AG04449 (cell line): Measurements from ENCODE around the gene RNF114.
"Not testable (repeated sequence)": the region's sequence is repeated elsewhere in the genome, so short reads cannot be mapped to it uniquely, and the experiment has no call there.

Experiments
- CTCF ChIA-PET: fragments of 350-600 bp; formaldehyde crosslinking; extraction: SDS; loops from one replicate; lab custom pipeline; 2021; ENCODE audit warnings: antibody characterized with exemption; lab: Yijun Ruan, JAX
- POLR2A ChIA-PET: fragments of 400-600, 350-600 bp; formaldehyde crosslinking; extraction: SDS; loops from one replicate; lab custom pipeline; 2020; ENCODE audit warnings: antibody characterized with exemption, inconsistent platforms; lab: Yijun Ruan, JAX
- DNase-seq: peaks from one replicate; pipeline ENCODE4 v3.0.0-alpha.2; 2010; ENCODE audit warnings: low read depth, low spot score
- H3K4me3 ChIP-seq: 2 replicates; pipeline ENCODE4 v1.5.1; 2011; ENCODE audit warnings: low read depth, mild to moderate bottlenecking, control low read depth, low read length
- CTCF ChIP-seq: IDR thresholded peaks from one replicate; pipeline ENCODE4 v1.5.1; 2011; ENCODE audit warnings: mild to moderate bottlenecking, moderate library complexity, low read length, control low read depth, inconsistent platforms; ENCODE audit not compliant: insufficient read depth; ENCODE audit errors: missing control alignments

Gene RNF114

GRCh38 chr20:49995586-49995985, 59.4 kb downstream of the RNF114 start:
- no peak overlapping the region for H3K4me3 ChIP-seq
- DNase-seq = no peak
- no peak for TF ChIP-seq CTCF
- ChIA-PET POLR2A (no interaction called here), CTCF (interaction anchor here (0.7 kb wide), 1 partner anchor 58 kb away, joined by 3 read pairs; no protein-coding TSS in a partner anchor)

- not testable (repeated sequence) for H3K4me3 ChIP-seq, DNase-seq
- ChIA-PET POLR2A (interaction anchor here (1.5 kb wide), 1 partner anchor 15 kb away, joined by 4 read pairs; the partner anchor contains the start of gene SNAI1), CTCF (interaction anchor here (1.2 to 4.1 kb wide), 3 partner anchors 10 to 73 kb away, joined by 5 to 22 read pairs (median 9); no protein-coding TSS in a partner anchor)
These were observed 62.4 kb downstream of the RNF114 start for GRCh38 chr20:49998478-49999188.

- no peak for DNase-seq
- TF ChIP-seq CTCF = no peak
- ChIA-PET CTCF (interaction anchor here (1.2 to 4.1 kb wide), 3 partner anchors 10 to 72 kb away, joined by 5 to 22 read pairs (median 9); no protein-coding TSS in a partner anchor), POLR2A (interaction anchor here (1.5 kb wide), 1 partner anchor 16 kb away, joined by 4 read pairs; the partner anchor contains the start of gene SNAI1)
- H3K4me3 ChIP-seq = no peak overlapping the region
These were observed 63.1 kb downstream of the RNF114 start for GRCh38 chr20:49999329-49999728.

GRCh38 chr20:50000548-50001222, 64.5 kb downstream of the RNF114 start:
- DNase-seq, POLR2A ChIA-PET, H3K4me3 ChIP-seq: not testable (repeated sequence)
- CTCF ChIA-PET = interaction anchor here (1.0 to 4.1 kb wide), 4 partner anchors 11 to 71 kb away, joined by 3 to 22 read pairs (median 4); no protein-coding TSS in a partner anchor

GRCh38 chr20:50001784-50002311, 65.7 kb downstream of the RNF114 start:
- no peak overlapping the region for H3K4me3 ChIP-seq
- POLR2A ChIA-PET = no interaction called here
- CTCF ChIA-PET = interaction anchor here (0.8 to 4.1 kb wide), 5 partner anchors 10 to 70 kb away, joined by 3 to 22 read pairs (median 4); no protein-coding TSS in a partner anchor
- no peak for DNase-seq
- no peak for TF ChIP-seq CTCF

GRCh38 chr20:50003253-50003656, 67.1 kb downstream of the RNF114 start:
- peak; percentile 77 for DNase-seq

More at GRCh38 chr20:50003253-50003656, 67.1 kb downstream of the RNF114 start:
- ChIA-PET POLR2A (interaction anchor here (1.5 kb wide), 1 partner anchor 14 kb away, joined by 4 read pairs; no protein-coding TSS in a partner anchor), CTCF (interaction anchor here (0.9 to 2.3 kb wide), 2 partner anchors 24 to 68 kb away, joined by 3 to 5 read pairs; no protein-coding TSS in a partner anchor)
- TF ChIP-seq CTCF = no peak
- H3K4me3 ChIP-seq = no peak overlapping the region
